Central memory CD8-positive, alpha-beta T cell (primary cell): Measurements from ENCODE around the gene SFI1.

Source experiments
- ATAC-seq: fragments of 150-1000 bp; cut with Tn5 transposase; replicated peaks from 2 replicates; pipeline ENCODE4 v1.10.0; 2022; ENCODE audit warnings: mild to moderate bottlenecking, moderate FRiP score, moderate number of reproducible peaks; ENCODE audit not compliant: poor library complexity, severe bottlenecking; ENCODE audit errors: extremely low read depth
- DNase-seq, 2 donors: peaks; one replicate each; pipeline ENCODE4 v3.0.0; 2021; ENCODE audit warnings: low spot score in 2 of 2
- H3K27ac Mint-ChIP-seq: one replicate; pipeline ENCODE4 v1.8.0; 2022; ENCODE audit warnings: low read depth, mild to moderate bottlenecking, moderate library complexity, mixed read lengths
- H3K27me3 Mint-ChIP-seq: one replicate; pipeline ENCODE4 v1.8.0; 2022; ENCODE audit warnings: mixed read lengths
- H3K36me3 Mint-ChIP-seq: one replicate; pipeline ENCODE4 v1.8.0; 2022; ENCODE audit warnings: mild to moderate bottlenecking, moderate library complexity, mixed read lengths; ENCODE audit not compliant: insufficient read depth
- H3K4me1 Mint-ChIP-seq: one replicate; pipeline ENCODE4 v1.8.0; 2022; ENCODE audit warnings: mixed read lengths
- H3K4me3 Mint-ChIP-seq: one replicate; pipeline ENCODE4 v1.8.0; 2022; ENCODE audit warnings: mild to moderate bottlenecking, moderate library complexity, mixed read lengths
- H3K9me3 Mint-ChIP-seq: one replicate; pipeline ENCODE4 v1.8.0; 2022; ENCODE audit warnings: mixed read lengths

The SFI1 gene

GRCh38 chr22:31567196-31567595 is 70.9 kb downstream of the SFI1 start:
- Mint-ChIP-seq H3K36me3 (peaks cover 56% of the 10 kb centered on the region), H3K4me1 (no peaks in the 10 kb centered on the region), H3K9me3 (no peaks in the 10 kb centered on the region), H3K27ac (peak overlapping the region; percentile 37), H3K4me3 (no peak overlapping the region), H3K27me3 (no peaks in the 10 kb centered on the region)
- DNase-seq (no peak), ATAC-seq (no peak)

GRCh38 chr22:31567702-31568101 is 71.4 kb downstream of the SFI1 start:
- Mint-ChIP-seq H3K9me3 (no peaks in the 10 kb centered on the region), H3K4me1 (no peaks in the 10 kb centered on the region), H3K36me3 (peaks cover 58% of the 10 kb centered on the region), H3K27ac (peak overlapping the region; percentile 37), H3K27me3 (no peaks in the 10 kb centered on the region), H3K4me3 (no peak overlapping the region)
- no peak for ATAC-seq
- no peak for DNase-seq

- Mint-ChIP-seq H3K4me1 (no peaks in the 10 kb centered on the region), H3K27me3 (no peaks in the 10 kb centered on the region), H3K36me3 (peaks cover 53% of the 10 kb centered on the region), H3K4me3 (no peak overlapping the region), H3K27ac (peak overlapping the region; percentile 60), H3K9me3 (no peaks in the 10 kb centered on the region)
- DNase-seq, result no peak
- no peak for ATAC-seq
These were observed 72.8 kb downstream of the SFI1 start for GRCh38 chr22:31569126-31569525.

- DNase-seq (no peak), ATAC-seq (no peak)
- Mint-ChIP-seq H3K4me3 (no peak overlapping the region), H3K9me3 (no peaks in the 10 kb centered on the region), H3K36me3 (peaks cover 63% of the 10 kb centered on the region), H3K27me3 (no peaks in the 10 kb centered on the region), H3K4me1 (no peaks in the 10 kb centered on the region), H3K27ac (no peak overlapping the region)
These were observed 76.6 kb downstream of the SFI1 start for GRCh38 chr22:31572939-31573338.

GRCh38 chr22:31574055-31574670 is 77.8 kb downstream of the SFI1 start:
- H3K27ac Mint-ChIP-seq, result no peak overlapping the region

GRCh38 chr22:31575190-31575589 is 78.9 kb downstream of the SFI1 start:
- H3K36me3 Mint-ChIP-seq, result peaks cover 71% of the 10 kb centered on the region
- no peak for ATAC-seq
- no peaks in the 10 kb centered on the region for H3K4me1 Mint-ChIP-seq
- H3K9me3 Mint-ChIP-seq, result no peaks in the 10 kb centered on the region
- no peak overlapping the region for H3K27ac Mint-ChIP-seq
- no peak for DNase-seq
- H3K4me3 Mint-ChIP-seq, result no peak overlapping the region
- H3K27me3 Mint-ChIP-seq, result no peaks in the 10 kb centered on the region

More at GRCh38 chr22:31574055-31574670, 77.8 kb downstream of the SFI1 start:
- H3K36me3 Mint-ChIP-seq, result peaks cover 69% of the 10 kb centered on the region
- no peaks in the 10 kb centered on the region for H3K27me3 Mint-ChIP-seq
- H3K4me3 Mint-ChIP-seq, result no peak overlapping the region
- H3K9me3 Mint-ChIP-seq, result no peaks in the 10 kb centered on the region
- H3K4me1 Mint-ChIP-seq, result no peaks in the 10 kb centered on the region
- DNase-seq (no peak), ATAC-seq (no peak)

GRCh38 chr22:31577711-31578110 is 81.4 kb downstream of the SFI1 start:
- H3K27ac Mint-ChIP-seq, result no peak overlapping the region
- H3K4me3 Mint-ChIP-seq, result no peak overlapping the region

GRCh38 chr22:31578171-31578570 is 81.8 kb downstream of the SFI1 start:
- ATAC-seq (no peak), DNase-seq (no peak)
- H3K27me3 Mint-ChIP-seq, result no peaks in the 10 kb centered on the region
- H3K9me3 Mint-ChIP-seq, result no peaks in the 10 kb centered on the region
- peaks cover 67% of the 10 kb centered on the region for H3K36me3 Mint-ChIP-seq
- H3K4me1 Mint-ChIP-seq, result peaks cover 7% of the 10 kb centered on the region
- H3K4me3 Mint-ChIP-seq, result no peak overlapping the region
- H3K27ac Mint-ChIP-seq, result no peak overlapping the region

More at GRCh38 chr22:31577711-31578110, 81.4 kb downstream of the SFI1 start:
- H3K27me3 Mint-ChIP-seq, result no peaks in the 10 kb centered on the region
- H3K9me3 Mint-ChIP-seq, result no peaks in the 10 kb centered on the region
- ATAC-seq, result no peak
- DNase-seq, result no peak
- peaks cover 6% of the 10 kb centered on the region for H3K4me1 Mint-ChIP-seq
- peaks cover 67% of the 10 kb centered on the region for H3K36me3 Mint-ChIP-seq

- H3K27me3 Mint-ChIP-seq, result no peaks in the 10 kb centered on the region
- DNase-seq, result no peak
- H3K9me3 Mint-ChIP-seq, result no peaks in the 10 kb centered on the region
- peaks cover 19% of the 10 kb centered on the region for H3K4me1 Mint-ChIP-seq
- ATAC-seq, result no peak
- no peak overlapping the region for H3K4me3 Mint-ChIP-seq
- peak overlapping the region; percentile 10 for H3K27ac Mint-ChIP-seq
- peaks cover 63% of the 10 kb centered on the region for H3K36me3 Mint-ChIP-seq
These were observed 83.5 kb downstream of the SFI1 start for GRCh38 chr22:31579835-31580242.

- Mint-ChIP-seq H3K27me3 (no peaks in the 10 kb centered on the region), H3K36me3 (peaks cover 61% of the 10 kb centered on the region), H3K4me3 (no peak overlapping the region), H3K4me1 (peaks cover 32% of the 10 kb centered on the region), H3K9me3 (no peaks in the 10 kb centered on the region), H3K27ac (peak overlapping the region; percentile 78)
- ATAC-seq (no peak), DNase-seq (no peak)
These were observed 87.6 kb downstream of the SFI1 start for GRCh38 chr22:31583861-31584485.

- ATAC-seq (peak; percentile 59), DNase-seq (no peak)
- H3K4me3 Mint-ChIP-seq, result no peak overlapping the region
- H3K27ac Mint-ChIP-seq, result peak overlapping the region; percentile 78
- peaks cover 32% of the 10 kb centered on the region for H3K4me1 Mint-ChIP-seq
- no peaks in the 10 kb centered on the region for H3K9me3 Mint-ChIP-seq
- H3K27me3 Mint-ChIP-seq, result no peaks in the 10 kb centered on the region
- peaks cover 59% of the 10 kb centered on the region for H3K36me3 Mint-ChIP-seq
These were observed 88.4 kb downstream of the SFI1 start for GRCh38 chr22:31584804-31585160.

- H3K4me1 Mint-ChIP-seq, result peaks cover 32% of the 10 kb centered on the region
- H3K27ac Mint-ChIP-seq, result peak overlapping the region; percentile 78
- ATAC-seq (peak; percentile 40), DNase-seq (no peak)
- H3K9me3 Mint-ChIP-seq, result no peaks in the 10 kb centered on the region
- H3K36me3 Mint-ChIP-seq, result peaks cover 55% of the 10 kb centered on the region
- H3K4me3 Mint-ChIP-seq, result no peak overlapping the region
- H3K27me3 Mint-ChIP-seq, result no peaks in the 10 kb centered on the region
These were observed 89.0 kb downstream of the SFI1 start for GRCh38 chr22:31585161-31585859.
